GM19324 (cell line): ENCODE results near the gene SLC35A4.
A peak's percentile ranks its signal among the peaks of the same experiment; 100 is the strongest.

ENCODE experiments used
- ATAC-seq: cut with Tn5 transposase; IDR thresholded peaks from one replicate; pipeline ENCODE4 v1.9.1; 2021; ENCODE audit warnings: mild to moderate bottlenecking, moderate library complexity; ENCODE audit not compliant: unreplicated experiment, low FRiP score

SLC35A4 gene, protein sequence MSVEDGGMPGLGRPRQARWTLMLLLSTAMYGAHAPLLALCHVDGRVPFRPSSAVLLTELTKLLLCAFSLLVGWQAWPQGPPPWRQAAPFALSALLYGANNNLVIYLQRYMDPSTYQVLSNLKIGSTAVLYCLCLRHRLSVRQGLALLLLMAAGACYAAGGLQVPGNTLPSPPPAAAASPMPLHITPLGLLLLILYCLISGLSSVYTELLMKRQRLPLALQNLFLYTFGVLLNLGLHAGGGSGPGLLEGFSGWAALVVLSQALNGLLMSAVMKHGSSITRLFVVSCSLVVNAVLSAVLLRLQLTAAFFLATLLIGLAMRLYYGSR

DNA sequence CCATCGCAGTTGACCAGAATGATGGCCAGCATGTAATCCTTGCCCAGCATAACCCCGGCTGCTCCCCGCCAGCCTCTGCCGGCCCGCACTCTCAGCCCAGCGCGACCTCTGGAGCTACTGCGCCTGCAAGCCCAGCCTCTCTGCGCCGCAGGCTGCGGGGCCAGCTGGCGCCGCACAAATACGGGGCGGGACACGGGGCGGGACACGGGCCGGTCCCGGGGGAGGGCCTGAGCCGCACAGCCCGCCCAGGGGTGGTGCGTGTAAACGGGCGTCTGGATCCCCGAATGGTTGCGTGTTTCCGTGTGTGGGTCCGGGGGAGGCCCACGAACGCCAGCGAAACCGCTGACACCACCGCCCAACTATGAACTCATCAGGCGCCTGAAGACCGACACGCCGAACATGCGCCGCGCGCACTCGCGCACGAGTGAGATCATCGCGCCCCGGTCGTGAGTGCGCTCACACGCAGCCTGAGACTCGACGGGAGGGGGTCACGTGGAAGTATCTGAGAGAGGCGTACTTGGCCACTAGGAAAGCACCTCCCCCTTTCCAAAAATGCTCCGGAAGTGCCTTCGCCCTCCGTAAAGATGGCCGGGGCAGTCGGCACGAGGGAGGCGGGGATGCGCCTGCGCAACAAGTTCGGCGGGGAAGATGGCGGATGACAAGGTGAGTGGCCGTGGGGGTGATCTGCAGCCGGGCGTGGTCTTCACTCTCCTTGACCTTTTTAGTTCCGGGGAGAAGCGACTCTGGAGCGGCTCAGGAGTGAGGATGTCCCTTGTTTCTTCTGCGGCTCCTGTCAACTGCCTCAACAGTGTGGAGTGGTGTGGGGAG lies at the start of gene SLC35A4, which contains the start of gene APBB3:
Gene SLC35A4, plus strand, starts transcription at position 633 of the 828 bp plus-strand sequence. CDS start 2,342 bp downstream, outside the sequence.
Gene APBB3, minus strand, starts transcription at position 403 of the 828 bp plus-strand sequence. Its CDS starts 353 bp downstream, at position 50.
- peak; percentile 89 for ATAC-seq

DNA sequence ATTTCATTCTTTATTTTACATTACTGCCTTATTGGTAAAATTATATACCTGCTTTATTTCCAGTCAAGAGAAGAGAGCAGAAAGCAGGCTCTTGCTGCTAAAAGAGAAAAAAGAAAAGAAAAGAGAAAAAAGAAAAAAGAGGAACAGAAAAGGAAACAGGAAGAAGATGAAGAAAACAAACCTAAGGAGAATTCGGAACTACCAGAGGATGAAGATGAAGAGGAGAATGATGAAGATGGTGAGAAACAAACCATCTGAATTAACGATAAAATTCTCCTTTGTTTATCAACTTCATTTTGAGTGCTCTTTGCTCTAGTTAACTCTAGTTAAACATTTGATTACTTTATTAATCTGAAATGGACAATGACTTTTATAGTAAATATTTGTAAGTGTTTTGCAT lies 40.6 kb upstream of the SLC35A4 start:
- ATAC-seq, result no peak

DNA sequence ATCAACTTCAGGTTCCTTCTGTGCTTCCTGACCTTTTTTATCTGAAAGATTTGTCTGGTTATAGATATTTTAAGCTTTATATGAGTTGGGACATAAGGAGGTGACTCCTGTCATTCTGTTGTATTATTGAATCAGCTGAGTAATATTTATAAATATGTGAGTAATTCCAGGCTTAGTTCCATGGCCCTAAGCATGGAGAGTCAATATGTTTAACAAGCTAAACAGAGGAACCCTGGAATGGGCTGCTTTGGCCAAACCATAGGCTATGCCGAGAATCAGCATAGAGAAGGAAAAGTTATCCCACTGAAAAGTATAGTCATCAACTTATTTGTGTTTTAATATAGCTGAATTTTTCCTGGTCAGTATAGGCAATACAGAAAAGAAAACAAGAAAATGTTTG lies 24.4 kb upstream of the SLC35A4 start:
- no peak for ATAC-seq

DNA sequence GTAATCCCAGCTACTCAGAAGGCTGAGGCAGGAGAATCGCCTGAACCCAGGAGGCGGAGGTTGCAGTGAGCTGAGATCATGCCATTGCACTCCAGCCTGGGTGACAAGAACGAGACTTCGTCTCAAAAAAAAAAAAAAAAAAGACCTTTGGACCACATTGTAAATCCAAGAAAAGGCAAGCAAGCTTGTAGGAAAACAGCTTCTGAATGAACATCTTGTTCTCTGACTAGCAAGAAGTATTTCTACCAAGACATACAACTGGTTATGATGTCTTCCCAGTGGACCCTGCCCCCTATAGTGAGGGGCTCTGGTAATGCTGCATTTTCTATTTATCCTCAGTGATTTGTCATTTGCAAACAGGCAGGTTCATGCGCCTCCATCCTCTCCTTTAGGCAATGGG lies 21.7 kb upstream of the SLC35A4 start:
- ATAC-seq, result no peak

DNA sequence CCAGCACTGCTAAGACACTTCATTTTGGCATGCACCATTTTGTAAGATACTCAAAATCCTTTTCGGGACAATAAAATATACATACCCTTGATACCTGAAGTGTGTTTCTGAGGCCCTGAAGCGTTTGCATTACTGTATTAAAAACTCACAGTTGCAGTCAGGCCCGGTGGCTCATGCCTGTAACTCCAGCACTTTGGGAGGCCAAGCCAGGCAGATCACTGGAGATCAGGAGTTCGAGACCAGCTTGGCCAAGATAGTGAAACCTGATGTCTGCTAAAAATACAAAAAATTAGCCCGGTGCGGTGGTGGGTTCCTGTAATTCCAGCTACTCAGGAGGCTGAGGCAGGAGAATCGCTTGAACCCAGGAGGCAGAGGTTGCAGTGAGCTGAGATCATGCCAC lies 19.6 kb upstream of the SLC35A4 start:
- no peak for ATAC-seq

DNA sequence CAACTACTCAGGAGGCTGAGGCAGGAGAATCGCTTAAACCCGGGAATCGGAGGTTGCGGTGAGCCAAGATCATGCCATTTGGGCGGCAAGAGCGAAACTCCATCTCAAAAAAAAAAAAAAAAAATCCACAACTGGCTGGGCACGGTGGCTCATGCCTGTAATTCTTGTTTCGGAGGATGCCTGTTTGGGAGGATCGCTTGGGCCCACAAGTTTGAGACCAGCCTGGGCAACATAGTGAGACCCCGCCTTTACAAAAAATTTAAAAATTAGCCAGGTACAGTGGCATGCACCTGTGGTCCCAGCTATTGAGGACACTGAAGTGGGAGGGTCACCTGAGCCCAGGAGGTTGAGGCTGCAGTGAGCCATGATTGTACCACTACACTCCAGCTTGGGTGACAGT lies 19.0 kb upstream of the SLC35A4 start:
- ATAC-seq, result no peak

DNA sequence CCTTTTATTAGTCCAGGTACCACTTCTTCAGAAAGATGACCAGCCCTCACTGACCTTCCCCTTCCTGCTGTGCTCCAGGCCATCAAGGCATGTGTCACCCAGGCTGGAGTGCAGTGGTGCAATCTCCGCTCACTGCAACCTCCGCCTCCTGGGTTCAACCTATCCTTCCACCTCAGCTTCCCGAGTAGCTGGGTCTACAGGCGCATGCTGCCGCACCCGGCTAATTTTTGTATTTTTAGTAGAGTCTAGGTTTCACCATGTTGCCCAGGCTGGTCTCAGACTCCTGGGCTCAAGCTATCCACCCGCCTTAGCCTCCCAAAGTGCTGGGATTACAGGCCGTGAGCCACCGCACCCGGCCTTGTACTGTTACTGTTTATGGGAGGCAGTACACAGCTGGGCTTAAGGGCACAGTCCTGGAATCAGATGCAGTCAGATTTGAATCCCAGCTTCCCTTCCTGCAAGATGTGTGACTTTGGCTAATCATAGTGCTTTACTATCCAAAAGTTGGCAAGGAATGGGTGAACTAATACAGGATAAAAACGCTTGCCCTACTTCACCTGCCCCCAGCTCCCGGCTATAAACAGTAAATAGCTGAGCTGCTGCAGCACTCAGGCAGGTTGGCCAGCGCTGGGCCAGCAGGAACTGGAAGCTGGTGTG lies 17.6 kb upstream of the SLC35A4 start:
- ATAC-seq, result no peak

DNA sequence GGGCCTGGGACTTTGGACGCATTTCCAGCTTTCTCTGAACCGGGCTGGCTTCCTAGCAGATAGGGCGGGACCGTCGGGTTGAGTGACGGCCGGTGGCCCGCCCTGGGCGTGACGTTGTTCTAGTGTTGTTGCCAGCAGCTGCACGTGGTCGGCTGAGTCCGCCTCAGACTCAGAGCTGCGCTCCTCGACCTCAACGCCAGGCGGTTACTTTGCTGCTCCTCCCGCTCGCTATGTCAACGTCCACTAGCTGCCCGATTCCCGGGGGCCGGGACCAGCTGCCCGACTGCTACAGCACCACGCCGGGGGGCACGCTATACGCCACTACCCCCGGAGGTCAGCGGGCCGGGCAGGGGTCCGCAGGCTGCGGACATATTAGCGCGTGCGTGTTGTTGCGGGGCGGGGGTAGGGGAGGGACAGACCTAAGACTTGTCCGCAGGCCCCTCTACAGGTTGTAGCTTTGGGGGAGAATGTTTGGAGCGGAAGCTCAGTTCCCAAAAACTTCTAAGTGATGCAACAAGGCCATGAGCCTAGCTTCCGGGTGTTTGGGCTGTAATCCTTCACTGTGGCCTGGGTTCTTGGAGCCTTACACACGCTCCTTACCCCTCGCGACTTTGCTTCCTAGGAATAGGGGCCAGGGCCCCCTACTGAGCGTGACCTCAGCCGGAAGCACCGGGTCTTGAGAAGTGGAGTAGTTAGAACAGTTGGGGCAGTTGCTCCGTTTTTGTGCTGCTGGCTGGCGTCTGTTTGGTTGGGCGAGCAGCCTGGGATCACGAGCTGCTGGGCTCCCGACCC lies 16.9 kb upstream of the SLC35A4 start, which contains the start of gene EIF4EBP3:
Gene EIF4EBP3, plus strand, starts transcription at position 155 of the 792 bp plus-strand sequence. Its CDS starts 76 bp downstream, at position 231.
- ATAC-seq, result peak; percentile 95

DNA sequence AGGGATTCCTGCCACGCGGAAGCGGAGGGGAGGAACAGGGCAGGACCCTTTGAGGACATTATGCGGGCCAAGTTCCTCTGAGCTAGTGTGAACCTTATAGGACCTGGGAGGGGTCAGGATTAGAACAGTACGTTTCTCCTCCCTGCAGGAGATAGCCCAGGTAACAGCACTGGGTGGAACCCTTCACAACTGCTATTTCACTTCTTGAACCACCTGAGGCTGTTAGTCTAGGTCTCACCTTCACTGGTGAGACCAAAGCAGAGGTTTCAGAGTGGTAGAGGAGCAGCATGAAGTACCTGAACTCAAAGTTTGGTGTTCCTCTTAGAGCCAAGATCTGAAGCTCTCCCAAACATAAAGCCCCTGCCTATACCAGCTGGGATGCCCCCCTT lies 16.3 kb upstream of the SLC35A4 start:
- no peak for ATAC-seq

DNA sequence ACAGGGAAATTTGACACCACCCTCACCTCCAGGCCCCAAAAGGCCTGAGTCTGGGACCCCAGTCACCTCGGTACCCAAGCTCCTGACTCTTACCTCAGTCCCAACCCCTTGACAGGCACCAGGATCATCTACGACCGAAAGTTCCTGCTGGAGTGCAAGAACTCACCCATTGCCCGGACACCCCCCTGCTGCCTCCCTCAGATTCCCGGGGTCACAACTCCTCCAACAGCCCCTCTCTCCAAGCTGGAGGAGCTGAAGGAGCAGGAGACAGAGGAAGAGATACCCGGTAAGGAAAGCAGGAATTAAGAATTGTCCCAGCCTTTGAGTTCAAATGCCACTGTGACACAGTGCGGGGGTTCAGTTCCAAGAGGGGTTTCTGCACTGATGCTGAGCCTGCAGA lies 15.8 kb upstream of the SLC35A4 start:
- ATAC-seq, result no peak

DNA sequence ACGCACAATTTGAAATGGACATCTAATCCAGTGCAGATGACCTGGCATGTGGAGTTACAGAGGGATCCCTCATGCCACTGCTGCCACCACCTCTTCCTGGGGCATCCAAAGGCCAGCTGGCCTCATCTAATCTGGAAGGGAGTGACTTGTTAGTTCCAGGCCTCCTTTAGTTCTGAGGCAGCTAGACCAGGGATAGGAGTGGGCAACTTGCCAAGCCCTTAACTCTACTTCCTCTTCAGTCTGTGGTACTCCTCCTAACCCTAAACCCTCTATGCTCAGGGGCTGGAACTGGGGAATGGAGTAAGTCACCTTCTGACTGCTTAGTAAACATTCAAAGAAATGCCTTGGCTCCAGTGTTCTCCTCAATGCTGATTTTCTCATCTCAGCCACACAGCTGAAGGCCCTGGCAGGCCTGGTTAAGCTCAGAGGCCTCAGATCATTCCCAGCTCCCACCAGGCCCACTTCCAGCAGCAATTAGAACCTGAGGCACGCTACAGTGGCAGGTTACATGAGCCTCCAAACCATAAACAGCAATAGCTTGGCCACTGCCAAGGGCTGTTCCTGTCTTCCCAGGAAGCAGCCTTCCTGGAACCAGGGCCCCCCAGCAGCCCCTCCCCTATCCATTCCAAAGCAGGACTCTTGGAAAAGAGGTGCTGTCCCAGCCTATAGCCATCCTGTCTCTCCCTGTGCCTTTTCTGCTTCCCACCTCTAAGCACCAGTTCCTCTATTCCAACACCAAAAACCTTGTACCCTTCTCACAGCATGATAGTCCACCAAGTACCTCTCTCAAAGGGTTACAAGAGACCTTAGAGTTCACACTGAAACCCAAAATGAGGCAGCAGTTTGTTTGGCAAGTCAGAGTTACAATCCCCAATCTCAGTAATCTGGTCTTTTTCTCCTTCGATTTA lies 15.1 kb upstream of the SLC35A4 start:
- no peak for ATAC-seq

DNA sequence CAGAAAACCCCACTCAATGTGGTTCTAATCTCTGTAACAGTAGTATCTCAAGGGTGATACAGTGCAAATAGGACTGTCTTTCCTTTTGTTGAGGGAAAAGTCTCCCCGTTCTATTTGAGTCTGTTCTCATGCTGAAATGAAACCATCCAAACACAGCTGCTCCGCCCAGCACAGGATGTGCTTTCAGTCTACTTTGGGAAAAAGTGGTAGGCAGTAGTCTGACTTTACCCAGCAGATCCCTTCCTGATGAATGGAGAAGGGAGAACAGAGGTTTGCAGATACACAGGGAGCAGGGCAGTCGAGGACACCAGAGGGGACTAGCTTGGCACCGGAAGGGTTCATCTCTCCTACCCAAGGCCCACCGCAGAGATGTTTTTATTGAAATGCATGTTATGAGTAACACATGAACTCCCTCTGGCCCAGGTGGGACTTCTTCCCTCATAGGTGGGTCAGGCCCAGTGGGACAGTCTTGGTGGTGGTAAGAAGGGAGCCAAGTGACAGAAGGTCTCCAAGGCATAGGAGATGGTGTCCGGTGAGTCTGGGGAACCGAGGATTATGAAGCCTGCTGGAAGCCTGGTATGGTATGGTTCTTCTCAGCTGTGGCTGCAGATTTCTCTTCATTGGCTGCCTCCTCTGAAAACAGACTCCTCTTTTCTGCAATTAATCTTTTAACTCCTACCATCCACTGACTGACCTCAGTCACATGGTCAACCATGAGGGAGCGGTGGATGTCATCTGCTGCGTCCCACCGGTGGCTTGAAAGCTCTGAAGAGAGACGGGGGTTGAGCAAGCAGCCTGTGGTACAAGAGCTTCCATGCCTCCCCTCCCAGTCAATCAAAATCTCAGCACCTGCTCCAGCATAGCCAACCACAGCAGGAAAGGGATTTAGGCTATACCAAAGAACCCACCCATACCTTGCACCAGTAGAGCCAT lies 14.2 kb upstream of the SLC35A4 start:
- ATAC-seq, result no peak

DNA sequence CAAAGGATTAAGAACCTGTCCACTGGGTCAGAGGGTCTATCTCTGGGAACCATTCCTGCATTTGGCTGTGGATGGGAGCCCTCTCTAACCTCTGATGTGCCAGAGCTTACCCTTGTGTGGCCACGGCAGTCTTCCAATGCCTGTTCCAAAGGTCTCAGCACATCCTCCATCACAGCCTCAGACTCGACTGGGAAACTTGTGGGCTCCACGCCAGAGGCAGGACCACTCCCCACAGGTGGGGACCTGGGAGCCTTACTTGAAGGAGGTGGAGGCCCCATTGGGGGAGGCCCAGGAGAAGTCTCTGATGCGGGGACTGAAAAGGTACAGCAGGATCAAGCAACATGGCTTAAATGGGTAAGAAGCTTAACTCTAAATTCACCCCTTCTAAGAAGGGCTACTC lies 12.8 kb upstream of the SLC35A4 start:
- no peak for ATAC-seq

DNA sequence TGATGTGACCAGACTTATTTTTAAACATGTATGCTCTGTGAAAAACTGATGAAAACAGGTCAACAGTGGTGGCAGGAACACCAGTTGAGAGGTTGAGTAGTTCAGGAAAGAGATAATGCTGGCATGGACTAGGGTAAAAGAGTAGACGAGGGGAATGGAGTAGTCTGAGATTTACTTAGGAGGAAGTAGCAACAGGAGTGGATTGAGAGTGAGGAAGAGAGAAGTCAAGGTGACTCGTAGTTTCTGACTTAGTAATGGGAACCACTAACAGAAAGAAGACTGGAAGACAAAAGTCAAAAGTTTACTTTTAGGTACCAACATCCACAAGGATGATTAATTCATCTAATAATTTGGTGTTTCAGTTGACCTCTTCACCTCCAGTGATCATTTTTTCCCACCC lies 11.0 kb upstream of the SLC35A4 start:
- no peak for ATAC-seq

DNA sequence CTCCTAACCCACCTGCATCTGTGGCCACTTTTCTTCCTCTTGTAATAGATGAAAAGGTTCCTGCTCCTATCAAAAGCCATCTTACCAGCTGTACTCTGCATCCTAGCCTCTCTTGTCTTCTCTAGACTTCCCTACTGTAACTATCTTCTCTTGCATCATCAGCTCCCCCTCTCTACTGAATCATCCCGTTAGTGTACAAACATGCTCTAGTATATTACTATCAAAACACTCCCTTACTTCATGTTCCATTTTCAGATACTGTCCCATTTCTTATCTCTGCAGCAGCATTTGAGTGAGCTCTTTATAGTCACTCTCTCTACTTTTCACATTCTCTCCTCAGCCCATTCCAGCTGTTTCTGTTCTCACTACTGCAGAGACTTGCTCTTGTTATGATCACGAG lies 10.2 kb upstream of the SLC35A4 start:
- ATAC-seq, result no peak

DNA sequence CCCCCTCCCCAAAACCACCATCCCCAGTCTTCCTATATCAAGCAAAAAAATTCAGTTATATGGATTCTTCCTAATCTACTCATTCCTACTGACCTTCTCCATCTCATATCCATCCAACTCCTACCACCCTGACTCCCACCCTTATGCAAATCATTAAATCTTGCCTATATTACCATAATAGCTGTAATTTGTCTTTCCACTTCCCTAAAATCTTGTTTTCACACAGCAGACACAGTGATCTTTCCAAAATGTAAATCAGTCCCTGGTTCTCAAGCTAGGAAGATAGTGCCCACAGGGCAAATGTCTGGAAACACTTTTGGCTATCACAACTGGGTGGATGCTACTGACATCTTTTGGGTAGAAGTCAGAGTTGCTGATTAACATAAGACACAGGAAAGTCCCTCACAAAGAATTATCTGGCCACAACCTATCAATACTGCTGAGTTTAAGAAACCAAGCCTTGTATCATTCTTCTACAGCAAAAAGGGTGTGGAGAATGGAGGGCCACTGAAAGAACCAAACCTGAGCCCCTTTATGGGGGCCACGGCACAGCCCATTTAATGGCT lies 8.8 kb upstream of the SLC35A4 start:
- no peak for ATAC-seq

DNA sequence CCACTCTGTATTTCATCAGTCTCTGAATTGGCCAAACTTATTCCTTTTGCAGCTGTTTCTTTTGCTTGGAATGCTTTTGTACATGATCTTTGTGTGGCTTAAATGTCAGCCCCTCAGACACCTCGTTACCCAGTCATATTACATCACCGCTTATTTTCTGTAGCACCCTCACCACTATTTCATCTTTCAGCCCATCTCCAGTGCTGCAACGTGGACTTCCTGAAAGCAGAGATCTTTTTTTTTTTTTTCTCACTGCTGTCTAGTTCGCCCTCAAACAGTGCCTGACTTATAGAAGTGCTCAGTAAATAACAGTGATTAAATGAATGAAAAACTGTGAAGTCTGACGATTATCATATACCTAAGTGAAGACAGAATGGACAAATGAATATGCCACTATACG lies 8.2 kb upstream of the SLC35A4 start:
- no peak for ATAC-seq
